Fibroblast of the aortic adventitia (primary cell): ENCODE results near the gene LOC128125822.

ENCODE experiments used
- DNase-seq: peaks from one replicate; pipeline ENCODE4 v3.0.0-alpha.2; 2010; ENCODE audit warnings: low read depth
- H3K4me3 ChIP-seq: 2 replicates; pipeline ENCODE4 v1.5.1; 2011; ENCODE audit warnings: low read depth, mild to moderate bottlenecking, control low read depth, low read length, moderate library complexity
- TF ChIP-seq, protein P1 (sequence below): IDR thresholded peaks from 2 replicates; pipeline ENCODE4 v1.5.1; 2011; ENCODE audit warnings: mild to moderate bottlenecking, low read length, control low read depth, inconsistent platforms; ENCODE audit not compliant: insufficient read depth

Gene LOC128125822

DNA sequence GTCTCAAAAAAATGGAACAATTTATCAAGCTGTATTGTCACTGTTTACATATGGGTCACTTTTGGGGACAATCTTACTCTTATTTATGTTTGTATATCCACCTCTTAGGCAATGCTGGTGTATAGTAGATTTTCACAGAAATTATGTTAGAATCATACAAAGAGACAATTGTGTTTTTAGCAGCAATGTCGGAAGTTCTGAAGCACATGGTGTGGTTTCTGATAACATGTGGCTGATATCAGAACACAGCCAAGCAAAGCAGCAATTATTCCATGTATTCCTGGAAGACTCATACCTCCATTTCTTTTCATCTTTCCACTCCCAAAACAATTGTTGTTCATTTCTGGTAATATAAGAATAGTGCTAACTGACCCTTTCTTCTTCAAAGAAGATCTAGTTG lies 17.5 kb upstream of the LOC128125822 start:
- H3K4me3 ChIP-seq = no peak overlapping the region
- DNase-seq = no peak
- TF ChIP-seq, protein P1, sequence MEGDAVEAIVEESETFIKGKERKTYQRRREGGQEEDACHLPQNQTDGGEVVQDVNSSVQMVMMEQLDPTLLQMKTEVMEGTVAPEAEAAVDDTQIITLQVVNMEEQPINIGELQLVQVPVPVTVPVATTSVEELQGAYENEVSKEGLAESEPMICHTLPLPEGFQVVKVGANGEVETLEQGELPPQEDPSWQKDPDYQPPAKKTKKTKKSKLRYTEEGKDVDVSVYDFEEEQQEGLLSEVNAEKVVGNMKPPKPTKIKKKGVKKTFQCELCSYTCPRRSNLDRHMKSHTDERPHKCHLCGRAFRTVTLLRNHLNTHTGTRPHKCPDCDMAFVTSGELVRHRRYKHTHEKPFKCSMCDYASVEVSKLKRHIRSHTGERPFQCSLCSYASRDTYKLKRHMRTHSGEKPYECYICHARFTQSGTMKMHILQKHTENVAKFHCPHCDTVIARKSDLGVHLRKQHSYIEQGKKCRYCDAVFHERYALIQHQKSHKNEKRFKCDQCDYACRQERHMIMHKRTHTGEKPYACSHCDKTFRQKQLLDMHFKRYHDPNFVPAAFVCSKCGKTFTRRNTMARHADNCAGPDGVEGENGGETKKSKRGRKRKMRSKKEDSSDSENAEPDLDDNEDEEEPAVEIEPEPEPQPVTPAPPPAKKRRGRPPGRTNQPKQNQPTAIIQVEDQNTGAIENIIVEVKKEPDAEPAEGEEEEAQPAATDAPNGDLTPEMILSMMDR = no peak

- no peak for DNase-seq
- TF ChIP-seq, protein P1 = no peak
- no peak overlapping the region for H3K4me3 ChIP-seq
Observed at GRCh38 chr6:63556369-63556768, 15.9 kb upstream of the LOC128125822 start.

- no peak overlapping the region for H3K4me3 ChIP-seq
- DNase-seq = no peak
- TF ChIP-seq, protein P1 = no peak
Observed at GRCh38 chr6:63558278-63558677, 14.0 kb upstream of the LOC128125822 start.

DNA sequence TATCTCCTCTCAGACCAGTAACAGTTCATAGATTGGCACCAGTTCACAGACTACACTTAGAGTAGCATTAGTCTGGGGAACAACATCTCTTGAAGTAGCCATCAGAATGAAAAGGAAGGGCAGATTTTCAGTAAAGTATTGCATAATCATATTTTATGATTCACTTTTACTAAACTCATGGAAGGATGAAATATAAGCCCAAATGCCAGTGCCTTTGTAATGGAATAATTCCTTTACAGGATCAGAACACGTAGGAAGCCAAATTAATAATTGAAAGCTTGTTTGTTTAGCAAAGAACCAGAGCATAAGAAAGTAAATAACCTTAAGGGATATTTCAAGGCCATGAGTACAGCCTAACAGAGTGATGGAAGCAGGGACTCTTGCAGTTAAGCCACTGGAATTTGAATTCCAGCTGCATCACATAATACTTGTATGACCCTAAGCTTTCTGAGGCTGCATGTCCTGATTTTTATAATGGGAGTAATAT lies 11.4 kb upstream of the LOC128125822 start:
- H3K4me3 ChIP-seq = no peak overlapping the region
- TF ChIP-seq, protein P1 = no peak
- peak; percentile 80 for DNase-seq

GRCh38 chr6:63561288-63561687 lies 11.0 kb upstream of the LOC128125822 start:
- TF ChIP-seq, protein P1 = no peak
- DNase-seq = no peak
- no peak overlapping the region for H3K4me3 ChIP-seq

DNA sequence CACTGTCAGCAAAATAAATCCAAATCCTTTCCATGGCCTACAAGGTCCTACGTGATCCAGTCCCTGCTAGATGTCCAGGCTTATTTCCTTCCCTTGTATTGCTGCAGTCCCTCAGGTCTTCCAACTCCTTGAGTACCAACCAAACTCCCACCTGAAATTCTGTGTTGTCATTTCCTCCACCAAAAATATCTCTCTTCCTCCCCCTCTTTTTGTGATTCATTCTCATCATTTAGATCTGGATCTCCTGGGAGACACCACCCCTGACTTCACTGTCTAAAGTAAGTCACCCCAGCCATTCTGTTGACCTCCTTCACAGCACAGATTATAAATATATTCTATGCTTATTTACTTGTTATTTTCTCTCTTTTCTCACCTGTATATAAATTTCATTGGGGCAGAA lies 9.0 kb upstream of the LOC128125822 start:
- DNase-seq = no peak
- H3K4me3 ChIP-seq = no peak overlapping the region
- TF ChIP-seq, protein P1 = no peak

GRCh38 chr6:63565058-63565726 lies 7.1 kb upstream of the LOC128125822 start:
- no peak overlapping the region for H3K4me3 ChIP-seq
- DNase-seq = no peak
- TF ChIP-seq, protein P1 = no peak
